Measurements from ENCODE around the gene WFIKKN2. TPM values are rescaled to one million over a fixed set of nuclear protein-coding genes. Genes with fewer than 3 reads are reported as not detected.

Gene WFIKKN2
- polyA plus RNA-seq (2013, experiment 1 of 2) = 0.10 TPM
- 0.06 TPM for polyA plus RNA-seq (2013, experiment 2 of 2)

- 77% methylated on average over 39 of the region's 39 CpGs for WGBS
- no peak within 1 kb of the TSS for H3K9ac ChIP-seq (ENCODE audit: low read depth, low read length)
These were observed at the start of gene WFIKKN2 for GRCh38 chr17:50835301-50836234. TSS of gene WFIKKN2 (plus strand) at chr17:50835586. CDS start at chr17:50835938, 352 bp downstream.

GRCh38 chr17:50785946-50786570 lies 49.3 kb upstream of the WFIKKN2 start:
- Histone ChIP-seq H3K27me3 (ENCODE audit: insufficient read depth, low read length) (no peaks in the 10 kb centered on the region), H3K9me3 (ENCODE audit: insufficient read depth, low read depth, low read length) (no peaks in the 10 kb centered on the region), H3K36me3 (ENCODE audit: insufficient read depth, low read length) (no peaks in the 10 kb centered on the region), H3K9ac (ENCODE audit: low read depth, low read length) (no peak overlapping the region), H3K27ac (ENCODE audit: low read depth, low read length) (no peak overlapping the region), H3K4me1 (ENCODE audit: insufficient read depth, low read length) (no peaks in the 10 kb centered on the region), H3K4me3 (ENCODE audit: low read length) (no peak overlapping the region)
- 92% methylated on average over 9 of the region's 9 CpGs for WGBS

More at GRCh38 chr17:50835301-50836234, at the start of gene WFIKKN2:
- Histone ChIP-seq H3K4me1 (ENCODE audit: insufficient read depth, low read length) (peaks cover 20% of the 10 kb centered on the region), H3K9me3 (ENCODE audit: insufficient read depth, low read depth, low read length) (no peaks in the 10 kb centered on the region), H3K27me3 (ENCODE audit: insufficient read depth, low read length) (no peaks in the 10 kb centered on the region), H3K4me3 (ENCODE audit: low read length) (no peak within 1 kb of the TSS), H3K27ac (ENCODE audit: low read depth, low read length) (no peak within 1 kb of the TSS; the same call in 1 of the 2 replicates), H3K36me3 (ENCODE audit: insufficient read depth, low read length) (no peaks in the 10 kb centered on the region)

GRCh38 chr17:50787106-50787505 lies 48.3 kb upstream of the WFIKKN2 start:
- no peak overlapping the region for H3K27ac ChIP-seq (ENCODE audit: low read depth, low read length)
- no peaks in the 10 kb centered on the region for H3K4me1 ChIP-seq (ENCODE audit: insufficient read depth, low read length)
- 92% methylated on average over 7 of the region's 7 CpGs for WGBS
- no peak overlapping the region for H3K4me3 ChIP-seq (ENCODE audit: low read length)
- no peak overlapping the region for H3K9ac ChIP-seq (ENCODE audit: low read depth, low read length)
- no peaks in the 10 kb centered on the region for H3K9me3 ChIP-seq (ENCODE audit: insufficient read depth, low read depth, low read length)
- H3K27me3 ChIP-seq (ENCODE audit: insufficient read depth, low read length) = no peaks in the 10 kb centered on the region
- H3K36me3 ChIP-seq (ENCODE audit: insufficient read depth, low read length) = no peaks in the 10 kb centered on the region

GRCh38 chr17:50790618-50791017 lies 44.8 kb upstream of the WFIKKN2 start:
- 98% methylated on average over 6 of the region's 6 CpGs for WGBS
- no peaks in the 10 kb centered on the region for H3K36me3 ChIP-seq (ENCODE audit: insufficient read depth, low read length)
- H3K9ac ChIP-seq (ENCODE audit: low read depth, low read length) = no peak overlapping the region
- H3K9me3 ChIP-seq (ENCODE audit: insufficient read depth, low read depth, low read length) = no peaks in the 10 kb centered on the region
- no peak overlapping the region for H3K27ac ChIP-seq (ENCODE audit: low read depth, low read length)
- no peak overlapping the region for H3K4me3 ChIP-seq (ENCODE audit: low read length)
- H3K27me3 ChIP-seq (ENCODE audit: insufficient read depth, low read length) = no peaks in the 10 kb centered on the region; the same call in 1 of the 2 replicates
- no peaks in the 10 kb centered on the region for H3K4me1 ChIP-seq (ENCODE audit: insufficient read depth, low read length)

- Histone ChIP-seq H3K4me1 (ENCODE audit: insufficient read depth, low read length) (peaks cover 2% of the 10 kb centered on the region; the same call in 1 of the 2 replicates), H3K36me3 (ENCODE audit: insufficient read depth, low read length) (no peaks in the 10 kb centered on the region), H3K27me3 (ENCODE audit: insufficient read depth, low read length) (no peaks in the 10 kb centered on the region; the same call in 1 of the 2 replicates), H3K9me3 (ENCODE audit: insufficient read depth, low read depth, low read length) (no peaks in the 10 kb centered on the region), H3K4me3 (ENCODE audit: low read length) (no peak overlapping the region), H3K9ac (ENCODE audit: low read depth, low read length) (no peak overlapping the region), H3K27ac (ENCODE audit: low read depth, low read length) (no peak overlapping the region)
- WGBS = 95% methylated on average over 7 of the region's 7 CpGs
These were observed 43.3 kb upstream of the WFIKKN2 start for GRCh38 chr17:50792132-50792531.

GRCh38 chr17:50793007-50793406 lies 42.4 kb upstream of the WFIKKN2 start:
- Histone ChIP-seq H3K36me3 (ENCODE audit: insufficient read depth, low read length) (no peaks in the 10 kb centered on the region), H3K27me3 (ENCODE audit: insufficient read depth, low read length) (no peaks in the 10 kb centered on the region; the same call in 1 of the 2 replicates), H3K4me3 (ENCODE audit: low read length) (no peak overlapping the region), H3K27ac (ENCODE audit: low read depth, low read length) (no peak overlapping the region), H3K4me1 (ENCODE audit: insufficient read depth, low read length) (peaks cover 5% of the 10 kb centered on the region; the same call in 1 of the 2 replicates), H3K9me3 (ENCODE audit: insufficient read depth, low read depth, low read length) (no peaks in the 10 kb centered on the region), H3K9ac (ENCODE audit: low read depth, low read length) (no peak overlapping the region)
- WGBS = 93% methylated on average over 8 of the region's 8 CpGs

GRCh38 chr17:50794361-50794760 lies 41.0 kb upstream of the WFIKKN2 start:
- Histone ChIP-seq H3K4me3 (ENCODE audit: low read length) (no peak overlapping the region), H3K36me3 (ENCODE audit: insufficient read depth, low read length) (no peaks in the 10 kb centered on the region), H3K9me3 (ENCODE audit: insufficient read depth, low read depth, low read length) (no peaks in the 10 kb centered on the region), H3K9ac (ENCODE audit: low read depth, low read length) (no peak overlapping the region), H3K27me3 (ENCODE audit: insufficient read depth, low read length) (no peaks in the 10 kb centered on the region; the same call in 1 of the 2 replicates), H3K4me1 (ENCODE audit: insufficient read depth, low read length) (peaks cover 5% of the 10 kb centered on the region; the same call in 1 of the 2 replicates), H3K27ac (ENCODE audit: low read depth, low read length) (no peak overlapping the region)
- WGBS = 98% methylated on average over 4 of the region's 6 CpGs

- H3K9ac ChIP-seq (ENCODE audit: low read depth, low read length) = no peak overlapping the region
- no peak overlapping the region for H3K27ac ChIP-seq (ENCODE audit: low read depth, low read length)
- H3K4me3 ChIP-seq (ENCODE audit: low read length) = no peak overlapping the region
- H3K4me1 ChIP-seq (ENCODE audit: insufficient read depth, low read length) = peaks cover 5% of the 10 kb centered on the region; the same call in 1 of the 2 replicates
- WGBS = 91% methylated on average over 10 of the region's 11 CpGs
- no peaks in the 10 kb centered on the region for H3K9me3 ChIP-seq (ENCODE audit: insufficient read depth, low read depth, low read length)
- no peaks in the 10 kb centered on the region for H3K36me3 ChIP-seq (ENCODE audit: insufficient read depth, low read length)
- no peaks in the 10 kb centered on the region; the same call in 1 of the 2 replicates for H3K27me3 ChIP-seq (ENCODE audit: insufficient read depth, low read length)
These were observed 38.1 kb upstream of the WFIKKN2 start for GRCh38 chr17:50797135-50797810.

- no peak overlapping the region for H3K27ac ChIP-seq (ENCODE audit: low read depth, low read length)
- no peaks in the 10 kb centered on the region for H3K27me3 ChIP-seq (ENCODE audit: insufficient read depth, low read length)
- 78% methylated on average over 19 of the region's 19 CpGs for WGBS
- H3K9me3 ChIP-seq (ENCODE audit: insufficient read depth, low read depth, low read length) = no peaks in the 10 kb centered on the region
- H3K36me3 ChIP-seq (ENCODE audit: insufficient read depth, low read length) = no peaks in the 10 kb centered on the region
- H3K4me1 ChIP-seq (ENCODE audit: insufficient read depth, low read length) = peaks cover 5% of the 10 kb centered on the region; the same call in 1 of the 2 replicates
- H3K9ac ChIP-seq (ENCODE audit: low read depth, low read length) = no peak overlapping the region
- no peak overlapping the region for H3K4me3 ChIP-seq (ENCODE audit: low read length)
These were observed 36.7 kb upstream of the WFIKKN2 start for GRCh38 chr17:50798424-50799288.

GRCh38 chr17:50799582-50799981 lies 35.8 kb upstream of the WFIKKN2 start:
- H3K9me3 ChIP-seq (ENCODE audit: insufficient read depth, low read depth, low read length) = no peaks in the 10 kb centered on the region
- H3K27ac ChIP-seq (ENCODE audit: low read depth, low read length) = no peak overlapping the region
- H3K4me1 ChIP-seq (ENCODE audit: insufficient read depth, low read length) = peaks cover 5% of the 10 kb centered on the region; the same call in 1 of the 2 replicates
- no peak overlapping the region for H3K9ac ChIP-seq (ENCODE audit: low read depth, low read length)
- no peaks in the 10 kb centered on the region for H3K27me3 ChIP-seq (ENCODE audit: insufficient read depth, low read length)
- no peak overlapping the region for H3K4me3 ChIP-seq (ENCODE audit: low read length)
- no peaks in the 10 kb centered on the region for H3K36me3 ChIP-seq (ENCODE audit: insufficient read depth, low read length)
- WGBS = 85% methylated on average over 9 of the region's 9 CpGs
